CD4-positive, CD25-positive, alpha-beta regulatory T cell (primary cell): ENCODE measurements around the gene H19. TPM values are rescaled to one million over a fixed set of nuclear protein-coding genes. Genes with fewer than 3 reads are reported as not detected.

ENCODE experiments used
- ATAC-seq, 2 donors: fragments of 150-1000 bp; cut with Tn5 transposase; one replicate each; pipeline ENCODE4 v1.10.0; 2021; ENCODE audit warnings: low read depth in 2 of 2, moderate number of reproducible peaks in 2 of 2, moderate library complexity in 1 of 2
- DNase-seq, 3 donors: peaks; one replicate each; pipeline versions ENCODE4 v3.0.0 to v3.0.0-alpha.2; 2012 to 2022; ENCODE audit warnings: mixed read lengths in 1 of 3
- H3K27ac ChIP-seq: one replicate; pipeline ENCODE4 v1.7.0; 2013; ENCODE audit warnings: mild to moderate bottlenecking, low read length; ENCODE audit not compliant: insufficient read depth, poor library complexity, severe bottlenecking
- H3K27me3 ChIP-seq: one replicate; pipeline ENCODE4 v1.7.0; 2013; ENCODE audit warnings: low read length; ENCODE audit not compliant: control insufficient read depth, insufficient read depth
- H3K36me3 ChIP-seq: one replicate; pipeline ENCODE4 v1.7.0; 2013; ENCODE audit warnings: mild to moderate bottlenecking, low read length, moderate library complexity; ENCODE audit not compliant: control insufficient read depth, insufficient read depth
- H3K4me1 ChIP-seq: 2 replicates; pipeline ENCODE4 v1.7.0; 2013; ENCODE audit warnings: mild to moderate bottlenecking, low read length; ENCODE audit not compliant: insufficient read depth, control insufficient read depth, poor library complexity, severe bottlenecking
- H3K4me3 ChIP-seq: one replicate; pipeline ENCODE4 v1.7.0; 2013; ENCODE audit warnings: low read depth, mild to moderate bottlenecking, low read length, moderate library complexity
- H3K9me3 ChIP-seq, 2 experiments: 1 replicate in 1 of 2; 2 replicates in 1 of 2; pipeline ENCODE4 v1.7.0; 2013; ENCODE audit warnings: low read length in 2 of 2, mild to moderate bottlenecking in 1 of 2, moderate library complexity in 1 of 2; ENCODE audit not compliant: control insufficient read depth in 2 of 2
- H3K27ac Mint-ChIP-seq, 3 donors: one replicate each; pipeline ENCODE4 v1.8.0; 2020 to 2022; ENCODE audit warnings: mild to moderate bottlenecking in 3 of 3, mixed read lengths in 3 of 3, moderate library complexity in 2 of 3
- H3K27me3 Mint-ChIP-seq: one replicate; pipeline ENCODE4 v1.8.0; 2022; ENCODE audit warnings: mild to moderate bottlenecking, mixed read lengths
- H3K36me3 Mint-ChIP-seq: one replicate; pipeline ENCODE4 v1.8.0; 2020; ENCODE audit warnings: mixed read lengths
- H3K4me1 Mint-ChIP-seq, 4 donors: one replicate each; pipeline ENCODE4 v1.8.0; 2020 to 2022; ENCODE audit warnings: mixed read lengths in 4 of 4, mild to moderate bottlenecking in 1 of 4
- H3K4me3 Mint-ChIP-seq, 4 donors: one replicate each; pipeline ENCODE4 v1.8.0; 2020 to 2022; ENCODE audit warnings: mild to moderate bottlenecking in 4 of 4, mixed read lengths in 4 of 4, moderate library complexity in 3 of 4
- H3K9me3 Mint-ChIP-seq, 7 donors: one replicate each; pipeline ENCODE4 v1.8.0; 2020 to 2022; ENCODE audit warnings: mixed read lengths in 7 of 7, mild to moderate bottlenecking in 3 of 7, moderate library complexity in 2 of 7
- polyA plus RNA-seq, 4 donors: library from polyadenylated mRNA; unstranded; fragments of 300-500 nt; fragmentation: Illumina TruSeq; gene quantifications; one replicate each; pipeline ENCODE4 v1.2.3, GENCODE V29; 2021
- total RNA-seq: library from RNA; stranded (reverse); gene quantifications from one replicate; pipeline ENCODE4 v1.2.3, GENCODE V29; 2022

H19 gene
- total and polyA plus RNA-seq, 5 donors from 2014 or later, result 0.25 TPM; not detected in 4

DNA sequence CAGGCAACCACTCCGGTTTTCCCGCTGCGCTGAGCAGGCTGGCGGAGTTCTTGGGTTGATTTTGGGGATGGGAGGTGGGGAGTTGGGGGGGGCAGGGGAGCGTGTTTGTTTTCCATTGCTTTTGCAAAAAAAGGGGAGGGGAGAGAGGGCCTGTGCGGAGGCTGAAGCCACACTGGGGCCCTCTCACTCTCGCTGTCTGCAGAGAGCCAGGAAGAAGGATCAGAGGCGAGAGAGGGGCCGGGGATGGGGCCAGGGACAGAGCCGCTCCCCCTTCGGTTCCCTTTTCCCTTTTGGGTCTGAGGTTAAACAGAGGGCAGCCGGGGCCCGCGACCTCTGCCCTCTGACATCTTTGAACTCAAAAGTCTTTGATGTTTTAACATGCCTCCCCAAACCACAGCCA is 17.4 kb upstream of the H19 start:
- DNase-seq (no peak), ATAC-seq (no peak)
- no peaks in the 10 kb centered on the region for H3K27me3 Mint-ChIP-seq
- Histone ChIP-seq H3K27me3 (no peaks in the 10 kb centered on the region), H3K4me3 (no peak overlapping the region), H3K27ac (no peak overlapping the region), H3K9me3 (no peaks in the 10 kb centered on the region), H3K4me1 (no peaks in the 10 kb centered on the region), H3K36me3 (no peaks in the 10 kb centered on the region)
- H3K27ac Mint-ChIP-seq, result no peak overlapping the region
- H3K4me1 Mint-ChIP-seq, result no peaks in the 10 kb centered on the region
- H3K9me3 Mint-ChIP-seq, result no peaks in the 10 kb centered on the region
- no peaks in the 10 kb centered on the region for H3K36me3 Mint-ChIP-seq
- H3K4me3 Mint-ChIP-seq, result no peak overlapping the region

GRCh38 chr11:2012440-2012839 is 14.8 kb upstream of the H19 start:
- no peak overlapping the region for H3K27ac Mint-ChIP-seq
- no peaks in the 10 kb centered on the region for H3K4me1 ChIP-seq
- H3K27me3 ChIP-seq, result no peaks in the 10 kb centered on the region
- no peaks in the 10 kb centered on the region for H3K9me3 Mint-ChIP-seq
- no peak overlapping the region for H3K4me3 Mint-ChIP-seq
- DNase-seq (no peak), ATAC-seq (no peak)
- no peaks in the 10 kb centered on the region for H3K27me3 Mint-ChIP-seq
- H3K36me3 ChIP-seq, result no peaks in the 10 kb centered on the region
- no peak overlapping the region for H3K4me3 ChIP-seq
- H3K27ac ChIP-seq, result no peak overlapping the region
- H3K4me1 Mint-ChIP-seq, result no peaks in the 10 kb centered on the region
- no peaks in the 10 kb centered on the region for H3K9me3 ChIP-seq
- no peaks in the 10 kb centered on the region for H3K36me3 Mint-ChIP-seq

- H3K4me1 ChIP-seq, result no peaks in the 10 kb centered on the region
- H3K27me3 Mint-ChIP-seq, result no peaks in the 10 kb centered on the region
- no peaks in the 10 kb centered on the region for H3K27me3 ChIP-seq
- no peak overlapping the region for H3K27ac Mint-ChIP-seq
- ATAC-seq (no peak), DNase-seq (no peak)
- no peak overlapping the region for H3K4me3 Mint-ChIP-seq
- H3K36me3 ChIP-seq, result no peaks in the 10 kb centered on the region
- no peaks in the 10 kb centered on the region for H3K36me3 Mint-ChIP-seq
- H3K9me3 Mint-ChIP-seq, result no peaks in the 10 kb centered on the region
- no peak overlapping the region for H3K4me3 ChIP-seq
- no peaks in the 10 kb centered on the region for H3K4me1 Mint-ChIP-seq
- no peaks in the 10 kb centered on the region for H3K9me3 ChIP-seq
- no peak overlapping the region for H3K27ac ChIP-seq
Observed at GRCh38 chr11:2004466-2004865, 6.8 kb upstream of the H19 start.

- DNase-seq (no peak), ATAC-seq (peak; percentile 43 to 45)
- H3K27me3 Mint-ChIP-seq, result no peaks in the 10 kb centered on the region
- Histone ChIP-seq H3K36me3 (no peaks in the 10 kb centered on the region), H3K4me3 (no peak overlapping the region), H3K27ac (no peak overlapping the region), H3K27me3 (no peaks in the 10 kb centered on the region), H3K4me1 (no peaks in the 10 kb centered on the region), H3K9me3 (no peaks in the 10 kb centered on the region)
- H3K4me3 Mint-ChIP-seq, result no peak overlapping the region
- no peaks in the 10 kb centered on the region for H3K9me3 Mint-ChIP-seq
- H3K27ac Mint-ChIP-seq, result no peak overlapping the region
- no peaks in the 10 kb centered on the region for H3K36me3 Mint-ChIP-seq
- no peaks in the 10 kb centered on the region for H3K4me1 Mint-ChIP-seq
Observed at GRCh38 chr11:2002807-2003206, 5.2 kb upstream of the H19 start.

DNA sequence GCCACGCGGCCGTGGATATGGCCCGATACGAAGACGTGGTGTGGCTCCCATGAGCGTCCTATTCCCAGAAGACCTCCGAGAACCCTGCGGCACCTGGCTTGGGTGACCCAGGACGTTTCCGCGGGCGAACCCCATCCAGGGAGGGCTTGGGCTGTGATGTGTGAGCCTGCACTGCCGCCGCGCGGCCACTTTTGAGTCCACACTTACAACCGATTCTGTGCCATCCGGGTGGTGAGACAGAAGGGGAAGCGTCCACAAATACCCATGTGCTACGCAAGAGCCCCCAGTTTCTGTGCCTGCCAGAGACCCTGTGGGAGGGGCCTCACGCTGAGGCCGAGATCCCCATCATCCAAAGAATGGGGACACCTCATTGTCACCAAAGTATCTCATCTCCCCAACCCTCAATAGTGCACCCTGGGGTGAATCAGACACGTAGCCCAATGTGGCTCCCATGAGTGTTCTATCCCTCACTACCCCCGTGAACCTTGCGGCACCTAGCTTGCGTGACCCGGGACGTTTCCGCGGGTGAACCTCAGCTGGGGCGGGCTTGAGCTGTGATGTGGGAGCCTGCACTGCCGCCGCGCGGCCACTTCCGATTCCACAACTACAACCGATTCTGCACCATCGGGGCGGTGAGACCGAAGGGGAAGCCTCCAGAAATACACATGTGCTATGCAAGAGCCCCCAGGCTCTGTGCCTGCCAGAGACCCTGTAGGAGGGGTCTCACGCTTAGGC is 4.6 kb upstream of the H19 start:
- H3K36me3 ChIP-seq, result no peaks in the 10 kb centered on the region
- no peak overlapping the region for H3K27ac ChIP-seq
- Mint-ChIP-seq H3K36me3 (no peaks in the 10 kb centered on the region), H3K4me1 (no peaks in the 10 kb centered on the region), H3K27me3 (no peaks in the 10 kb centered on the region), H3K9me3 (no peaks in the 10 kb centered on the region), H3K4me3 (no peak overlapping the region), H3K27ac (no peak overlapping the region)
- H3K4me3 ChIP-seq, result no peak overlapping the region
- no peaks in the 10 kb centered on the region for H3K4me1 ChIP-seq
- no peaks in the 10 kb centered on the region for H3K9me3 ChIP-seq
- ATAC-seq (peak; percentile 48 to 58), DNase-seq (no peak)
- no peaks in the 10 kb centered on the region for H3K27me3 ChIP-seq

- no peak for ATAC-seq
- H3K4me1 Mint-ChIP-seq, result no peaks in the 10 kb centered on the region
- no peak overlapping the region for H3K4me3 ChIP-seq
Observed at GRCh38 chr11:1998861-1999260, 1.2 kb upstream of the H19 start.

DNA sequence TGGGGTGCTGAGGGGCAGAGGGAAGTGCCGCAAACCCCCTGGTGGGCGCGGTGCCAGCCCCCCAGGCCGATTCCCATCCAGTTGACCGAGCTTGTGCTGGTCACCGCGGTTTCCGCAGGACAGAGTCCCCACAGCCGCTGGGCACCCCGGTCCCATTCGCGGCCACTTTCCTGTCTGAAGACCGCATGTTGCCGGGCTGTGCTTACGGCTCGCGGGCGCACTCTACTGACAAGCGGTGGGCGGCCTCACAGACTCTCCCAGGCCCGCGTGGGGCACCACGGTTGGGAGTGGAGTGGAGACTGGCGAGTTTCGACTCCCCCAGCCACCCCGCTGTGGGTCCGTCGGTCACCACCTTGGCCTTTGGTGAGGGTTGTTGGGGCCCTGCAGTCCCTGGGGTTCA is 648 bp upstream of the H19 start:
- no peak for DNase-seq
- no peak overlapping the region for H3K4me3 ChIP-seq
- H3K9me3 Mint-ChIP-seq, result no peaks in the 10 kb centered on the region
- H3K36me3 ChIP-seq, result no peaks in the 10 kb centered on the region
- no peak overlapping the region for H3K4me3 Mint-ChIP-seq
- H3K9me3 ChIP-seq, result no peaks in the 10 kb centered on the region
- no peak overlapping the region for H3K27ac ChIP-seq
- no peaks in the 10 kb centered on the region for H3K27me3 ChIP-seq
- H3K27ac Mint-ChIP-seq, result no peak overlapping the region
- no peaks in the 10 kb centered on the region for H3K4me1 ChIP-seq
- no peaks in the 10 kb centered on the region for H3K27me3 Mint-ChIP-seq
- no peaks in the 10 kb centered on the region for H3K36me3 Mint-ChIP-seq
- H3K4me1 Mint-ChIP-seq, result no peaks in the 10 kb centered on the region
- no peak for ATAC-seq

More at GRCh38 chr11:1998861-1999260, 1.2 kb upstream of the H19 start:
- Mint-ChIP-seq H3K36me3 (no peaks in the 10 kb centered on the region), H3K27me3 (no peaks in the 10 kb centered on the region), H3K27ac (no peak overlapping the region), H3K9me3 (no peaks in the 10 kb centered on the region), H3K4me3 (no peak overlapping the region)
- Histone ChIP-seq H3K27ac (no peak overlapping the region), H3K27me3 (no peaks in the 10 kb centered on the region), H3K9me3 (no peaks in the 10 kb centered on the region), H3K36me3 (no peaks in the 10 kb centered on the region), H3K4me1 (no peaks in the 10 kb centered on the region)
- DNase-seq, result no peak

- Mint-ChIP-seq H3K36me3 (no peaks in the 10 kb centered on the region), H3K27me3 (no peaks in the 10 kb centered on the region), H3K9me3 (no peaks in the 10 kb centered on the region), H3K4me1 (no peaks in the 10 kb centered on the region), H3K4me3 (no peak overlapping the region), H3K27ac (no peak overlapping the region)
- no peak for DNase-seq
- Histone ChIP-seq H3K27me3 (no peaks in the 10 kb centered on the region), H3K4me3 (no peak overlapping the region), H3K36me3 (no peaks in the 10 kb centered on the region), H3K27ac (no peak overlapping the region), H3K4me1 (no peaks in the 10 kb centered on the region), H3K9me3 (no peaks in the 10 kb centered on the region)
- no peak for ATAC-seq
Observed at GRCh38 chr11:1994121-1994520, 3.5 kb downstream of the H19 start.
